ENCODE results near the gene TMEM39A.

TMEM39A gene

DNA sequence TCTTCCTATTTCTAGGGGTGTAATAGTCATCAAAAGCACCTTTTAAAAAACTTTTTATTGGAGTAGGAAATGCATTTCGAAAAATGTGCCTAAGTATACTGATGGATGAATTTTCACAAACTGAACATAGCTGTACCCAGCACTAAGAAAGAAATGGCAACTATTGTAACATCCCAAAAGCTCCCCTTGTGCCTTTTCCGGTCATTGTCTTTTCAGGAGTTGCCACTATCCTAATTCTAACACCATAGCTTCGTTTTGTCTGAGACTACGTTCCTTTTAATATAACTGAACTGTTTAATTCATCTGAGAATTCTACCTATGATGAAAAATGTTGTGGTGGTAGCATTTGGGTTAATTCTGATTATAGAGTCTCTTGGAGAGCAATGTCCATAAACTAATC is 36.9 kb upstream of the TMEM39A start:
- TF ChIP-seq, protein P1, sequence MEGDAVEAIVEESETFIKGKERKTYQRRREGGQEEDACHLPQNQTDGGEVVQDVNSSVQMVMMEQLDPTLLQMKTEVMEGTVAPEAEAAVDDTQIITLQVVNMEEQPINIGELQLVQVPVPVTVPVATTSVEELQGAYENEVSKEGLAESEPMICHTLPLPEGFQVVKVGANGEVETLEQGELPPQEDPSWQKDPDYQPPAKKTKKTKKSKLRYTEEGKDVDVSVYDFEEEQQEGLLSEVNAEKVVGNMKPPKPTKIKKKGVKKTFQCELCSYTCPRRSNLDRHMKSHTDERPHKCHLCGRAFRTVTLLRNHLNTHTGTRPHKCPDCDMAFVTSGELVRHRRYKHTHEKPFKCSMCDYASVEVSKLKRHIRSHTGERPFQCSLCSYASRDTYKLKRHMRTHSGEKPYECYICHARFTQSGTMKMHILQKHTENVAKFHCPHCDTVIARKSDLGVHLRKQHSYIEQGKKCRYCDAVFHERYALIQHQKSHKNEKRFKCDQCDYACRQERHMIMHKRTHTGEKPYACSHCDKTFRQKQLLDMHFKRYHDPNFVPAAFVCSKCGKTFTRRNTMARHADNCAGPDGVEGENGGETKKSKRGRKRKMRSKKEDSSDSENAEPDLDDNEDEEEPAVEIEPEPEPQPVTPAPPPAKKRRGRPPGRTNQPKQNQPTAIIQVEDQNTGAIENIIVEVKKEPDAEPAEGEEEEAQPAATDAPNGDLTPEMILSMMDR (IDR thresholded peaks at IDR 0.05; ENCODE audit: extremely low read depth, insufficient read depth, missing control alignments), result no peak

DNA sequence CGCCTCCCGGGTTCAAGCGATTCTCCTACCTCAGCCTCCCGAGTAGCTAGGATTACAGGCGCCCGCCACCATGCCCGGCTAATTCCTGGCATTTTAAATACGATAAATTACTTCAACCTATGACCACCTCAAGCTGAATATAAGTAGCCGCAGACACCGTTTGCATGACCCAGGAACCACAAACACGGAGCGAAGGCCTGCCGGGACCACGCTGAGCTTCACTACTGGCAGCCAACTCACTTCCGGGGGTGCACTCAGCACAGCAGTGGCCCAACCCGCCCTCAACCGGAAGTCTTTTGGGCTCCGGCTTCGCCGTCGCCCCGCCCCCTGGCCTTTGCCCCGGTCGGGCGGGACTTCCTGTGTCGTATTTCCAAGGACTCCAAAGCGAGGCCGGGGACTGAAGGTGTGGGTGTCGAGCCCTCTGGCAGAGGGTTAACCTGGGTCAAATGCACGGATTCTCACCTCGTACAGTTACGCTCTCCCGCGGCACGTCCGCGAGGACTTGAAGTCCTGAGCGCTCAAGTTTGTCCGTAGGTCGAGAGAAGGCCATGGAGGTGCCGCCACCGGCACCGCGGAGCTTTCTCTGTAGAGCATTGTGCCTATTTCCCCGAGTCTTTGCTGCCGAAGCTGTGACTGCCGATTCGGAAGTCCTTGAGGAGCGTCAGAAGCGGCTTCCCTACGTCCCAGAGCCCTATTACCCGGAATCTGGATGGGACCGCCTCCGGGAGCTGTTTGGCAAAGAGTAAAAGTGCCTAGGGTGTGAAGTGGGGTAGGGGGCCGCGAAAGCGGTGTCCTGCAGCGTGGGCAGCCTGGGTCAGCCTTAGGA is 35.0 kb upstream of the TMEM39A start, which contains the start of gene TIMMDC1:
TSS of gene TIMMDC1 (plus strand) at position 362 of the 826 bp plus-strand sequence. CDS start at position 549, 187 bp downstream.
- DNase-seq (ENCODE audit: low spot score), result peak; percentile 94
- TF ChIP-seq, protein P1 (IDR thresholded peaks at IDR 0.05; ENCODE audit: extremely low read depth, insufficient read depth, missing control alignments), result no peak
- in situ Hi-C loops (cut with MboI; ENCODE audit: low pct_unique_long_range_greater_than_20kb, low sequenced_read_pairs, unreplicated experiment), result no loop called here

More for the DNA sequence above, 36.9 kb upstream of the TMEM39A start:
- DNase-seq (ENCODE audit: low spot score), result no peak
- in situ Hi-C loops (cut with MboI; ENCODE audit: low pct_unique_long_range_greater_than_20kb, low sequenced_read_pairs, unreplicated experiment), result no loop called here

- in situ Hi-C loops (cut with MboI; ENCODE audit: low pct_unique_long_range_greater_than_20kb, low sequenced_read_pairs, unreplicated experiment), result no loop called here
- TF ChIP-seq, protein P1 (IDR thresholded peaks at IDR 0.05; ENCODE audit: extremely low read depth, insufficient read depth, missing control alignments), result no peak
- DNase-seq (ENCODE audit: low spot score), result no peak
These were observed 34.4 kb upstream of the TMEM39A start for GRCh38 chr3:119497820-119498185.

DNA sequence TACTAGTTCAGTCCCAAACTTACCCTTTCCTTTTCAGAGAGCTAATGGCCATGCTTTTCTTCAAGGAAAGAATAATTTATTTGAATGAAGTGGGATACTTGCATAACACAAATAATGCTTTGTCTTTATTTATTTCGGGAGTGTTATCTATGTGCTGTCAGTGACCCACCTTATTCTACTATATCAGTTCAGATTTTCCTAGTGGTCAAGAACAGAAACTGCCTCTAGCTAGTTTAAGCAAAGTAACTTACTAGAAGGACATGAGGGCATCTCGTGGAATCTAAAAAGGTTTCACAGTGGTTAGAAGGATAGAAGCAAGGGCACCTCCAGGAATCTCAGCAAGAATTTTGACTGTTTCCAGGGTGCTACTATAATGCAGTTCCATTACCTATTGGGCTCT is 31.2 kb upstream of the TMEM39A start:
- TF ChIP-seq, protein P1 (IDR thresholded peaks at IDR 0.05; ENCODE audit: extremely low read depth, insufficient read depth, missing control alignments), result no peak
- in situ Hi-C loops (cut with MboI; ENCODE audit: low pct_unique_long_range_greater_than_20kb, low sequenced_read_pairs, unreplicated experiment), result no loop called here
- no peak for DNase-seq (ENCODE audit: low spot score)

DNA sequence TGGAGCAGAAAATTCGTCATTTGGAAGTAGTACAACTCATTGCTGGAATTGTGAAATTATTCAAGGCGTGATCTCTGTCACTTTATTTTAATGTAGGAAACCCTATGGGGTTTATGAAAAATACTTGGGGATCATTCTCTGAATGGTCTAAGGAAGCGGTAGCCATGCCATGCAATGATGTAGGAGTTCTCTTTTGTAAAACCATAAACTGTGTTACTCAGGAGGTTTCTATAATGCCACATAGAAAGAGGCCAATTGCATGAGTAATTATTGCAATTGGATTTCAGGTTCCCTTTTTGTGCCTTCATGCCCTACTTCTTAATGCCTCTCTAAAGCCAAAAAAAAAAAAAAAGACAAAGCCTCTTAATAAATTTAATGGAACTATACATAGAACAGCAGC is 29.4 kb upstream of the TMEM39A start:
- TF ChIP-seq, protein P1 (IDR thresholded peaks at IDR 0.05; ENCODE audit: extremely low read depth, insufficient read depth, missing control alignments), result no peak
- in situ Hi-C loops (cut with MboI; ENCODE audit: low pct_unique_long_range_greater_than_20kb, low sequenced_read_pairs, unreplicated experiment), result no loop called here
- DNase-seq (ENCODE audit: low spot score), result no peak

- DNase-seq (ENCODE audit: low spot score), result no peak
- TF ChIP-seq, protein P1 (IDR thresholded peaks at IDR 0.05; ENCODE audit: extremely low read depth, insufficient read depth, missing control alignments), result no peak
- in situ Hi-C loops (cut with MboI; ENCODE audit: low pct_unique_long_range_greater_than_20kb, low sequenced_read_pairs, unreplicated experiment), result no loop called here
These were observed 28.7 kb upstream of the TMEM39A start for GRCh38 chr3:119492128-119492527.

All from GM13977 (cell line).